GM12873 (cell line): Measurements from ENCODE around the gene FUNDC1.

Source experiments
- CTCF ChIP-seq: IDR thresholded peaks from 2 replicates; pipeline ENCODE4 v1.5.1; 2012; ENCODE audit warnings: low read depth, mild to moderate bottlenecking, moderate library complexity, low read length, control low read depth; ENCODE audit not compliant: insufficient read depth; ENCODE audit errors: missing control alignments

Gene FUNDC1

GRCh38 chrX:44550563-44550962 lies 7.9 kb upstream of the FUNDC1 start:
- TF ChIP-seq CTCF = no peak

- no peak for TF ChIP-seq CTCF
Measured at GRCh38 chrX:44544036-44544435, 1.4 kb upstream of the FUNDC1 start.

- no peak for TF ChIP-seq CTCF
Measured at GRCh38 chrX:44536198-44536597, 6.5 kb downstream of the FUNDC1 start.

GRCh38 chrX:44529310-44529709 lies 13.3 kb downstream of the FUNDC1 start:
- TF ChIP-seq CTCF = no peak

- no peak for TF ChIP-seq CTCF
Measured at GRCh38 chrX:44514272-44514671, 28.4 kb downstream of the FUNDC1 start.

- no peak for TF ChIP-seq CTCF
Measured at GRCh38 chrX:44507292-44507691, 35.4 kb downstream of the FUNDC1 start.

- TF ChIP-seq CTCF = no peak
Measured at GRCh38 chrX:44506678-44507077, 36.0 kb downstream of the FUNDC1 start.
